ENCODE results near the gene CBY1. TPM values are rescaled to one million over a fixed set of nuclear protein-coding genes. Genes with fewer than 3 reads are reported as not detected.
"Not testable (repeated sequence)": the region's sequence is repeated elsewhere in the genome, so short reads cannot be mapped to it uniquely, and the experiment has no call there.

The CBY1 gene
- total RNA-seq, 4 donors from 2014 or later: 6.6 to 19.5 (median 12.3) TPM

GRCh38 chr22:38638728-38639127 lies 17.7 kb upstream of the CBY1 start:
- H3K36me3 ChIP-seq: no peaks in the 10 kb centered on the region
- H3K9me3 ChIP-seq: no peaks in the 10 kb centered on the region
- H3K27me3 ChIP-seq: no peaks in the 10 kb centered on the region
- no peak for TF ChIP-seq POLR2A (IDR thresholded peaks at IDR 0.05)
- no peak for TF ChIP-seq CTCF (IDR thresholded peaks at IDR 0.05)
- no peak for DNase-seq
- no peak overlapping the region for H3K27ac ChIP-seq
- H3K4me1 ChIP-seq: no peaks in the 10 kb centered on the region
- no peak overlapping the region for H3K4me3 ChIP-seq

GRCh38 chr22:38641476-38642040 lies 14.9 kb upstream of the CBY1 start:
- H3K4me3 ChIP-seq: no peak overlapping the region
- no peaks in the 10 kb centered on the region for H3K36me3 ChIP-seq
- no peaks in the 10 kb centered on the region for H3K4me1 ChIP-seq
- no peaks in the 10 kb centered on the region for H3K9me3 ChIP-seq
- no peak for TF ChIP-seq POLR2A (IDR thresholded peaks at IDR 0.05)
- no peak for TF ChIP-seq CTCF (IDR thresholded peaks at IDR 0.05)
- no peak for DNase-seq
- no peaks in the 10 kb centered on the region for H3K27me3 ChIP-seq
- no peak overlapping the region for H3K27ac ChIP-seq

GRCh38 chr22:38644245-38644644 lies 12.2 kb upstream of the CBY1 start:
- H3K4me1 ChIP-seq, H3K27me3 ChIP-seq, DNase-seq, H3K4me3 ChIP-seq, H3K36me3 ChIP-seq, H3K27ac ChIP-seq, H3K9me3 ChIP-seq: not testable (repeated sequence)

GRCh38 chr22:38645430-38645829 lies 11.0 kb upstream of the CBY1 start:
- no peak overlapping the region for H3K27ac ChIP-seq
- DNase-seq: no peak
- H3K36me3 ChIP-seq: no peaks in the 10 kb centered on the region
- H3K27me3 ChIP-seq: no peaks in the 10 kb centered on the region
- no peak overlapping the region for H3K4me3 ChIP-seq
- H3K4me1 ChIP-seq: no peaks in the 10 kb centered on the region
- H3K9me3 ChIP-seq: no peaks in the 10 kb centered on the region
- TF ChIP-seq CTCF (IDR thresholded peaks at IDR 0.05): no peak
- TF ChIP-seq POLR2A (IDR thresholded peaks at IDR 0.05): no peak

- TF ChIP-seq POLR2A (IDR thresholded peaks at IDR 0.05) (no peak), CTCF (IDR thresholded peaks at IDR 0.05) (no peak)
- no peaks in the 10 kb centered on the region for H3K4me1 ChIP-seq
- no peaks in the 10 kb centered on the region for H3K9me3 ChIP-seq
- H3K27ac ChIP-seq: no peak overlapping the region
- H3K36me3 ChIP-seq: no peaks in the 10 kb centered on the region
- H3K4me3 ChIP-seq: no peak overlapping the region
- no peaks in the 10 kb centered on the region for H3K27me3 ChIP-seq
- no peak for DNase-seq
These were observed 6.5 kb upstream of the CBY1 start for GRCh38 chr22:38649841-38650522.

- Histone ChIP-seq H3K9me3 (no peaks in the 10 kb centered on the region), H3K4me1 (peaks cover 0 to 12% (median 5%) of the 10 kb centered on the region in 4 donors), H3K36me3 (no peaks in the 10 kb centered on the region), H3K4me3 (no peak overlapping the region), H3K27me3 (no peaks in the 10 kb centered on the region), H3K27ac (no peak overlapping the region)
- no peak for TF ChIP-seq CTCF (IDR thresholded peaks at IDR 0.05)
- TF ChIP-seq POLR2A (IDR thresholded peaks at IDR 0.05): no peak
- DNase-seq: peak in 1 of 3 donors; percentile 48
These were observed 3.6 kb upstream of the CBY1 start for GRCh38 chr22:38652859-38653258.
